DMS53 (cell line): Measurements from ENCODE around the gene NDFIP2.
"Not testable (repeated sequence)": the region's sequence is repeated elsewhere in the genome, so short reads cannot be mapped to it uniquely, and the experiment has no call there.

Experiments
- DNase-seq: peaks from one replicate; lab custom pipeline; 2025; lab: John Stamatoyannopoulos, UW

NDFIP2 gene

GRCh38 chr13:79593641-79594275 is 112.8 kb downstream of the NDFIP2 start:
- no peak for DNase-seq

- not testable (repeated sequence) for DNase-seq
These were observed 119.2 kb downstream of the NDFIP2 start for GRCh38 chr13:79600146-79600545.

GRCh38 chr13:79602936-79603335 is 122.0 kb downstream of the NDFIP2 start:
- no peak for DNase-seq

GRCh38 chr13:79604752-79605151 is 123.8 kb downstream of the NDFIP2 start:
- no peak for DNase-seq
